ENCODE measurements around the gene RUNX1. TPM values are rescaled to one million over a fixed set of nuclear protein-coding genes. Genes with fewer than 3 reads are reported as not detected.

The RUNX1 gene
- total RNA-seq, 2 experiments from 2014 or later, result 49.5 to 58.8 TPM

DNA sequence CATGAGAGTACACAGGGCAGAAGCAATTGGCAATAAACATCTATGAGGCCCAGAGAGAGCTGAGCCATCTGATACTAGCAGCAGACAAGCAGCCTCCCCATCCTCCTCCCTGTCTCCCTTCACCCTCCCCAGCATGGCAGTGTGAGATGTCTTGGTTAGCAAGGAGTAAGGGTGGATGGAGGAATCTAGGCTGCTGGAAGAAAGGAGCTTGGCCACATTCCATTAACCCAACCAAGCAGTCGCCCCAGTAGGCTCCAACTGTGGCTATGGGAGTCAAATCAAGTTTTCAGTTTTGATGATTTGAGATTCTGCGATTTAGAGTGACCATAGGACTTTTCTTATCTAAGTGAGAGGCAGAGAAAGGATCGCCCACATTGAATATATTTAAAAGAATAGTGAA lies 12.9 kb upstream of the RUNX1 start:
- ATAC-seq, result no peak
- ChIA-PET CTCF (no interaction called here), POLR2A (no interaction called here)
- peaks cover 37% of the 10 kb centered on the region for H3K4me1 Mint-ChIP-seq
- intact Hi-C loops (cut with DNase I, micrococcal nuclease), result no loop called here
- H3K27me3 Mint-ChIP-seq, result peaks cover 4% of the 10 kb centered on the region
- H3K4me3 Mint-ChIP-seq, result no peak overlapping the region
- no peaks in the 10 kb centered on the region for H3K36me3 Mint-ChIP-seq (ENCODE audit: low read depth)
- H3K9me3 Mint-ChIP-seq (ENCODE audit: low read depth), result no peaks in the 10 kb centered on the region
- no peak for DNase-seq
- H3K27ac Mint-ChIP-seq, result no peak overlapping the region

DNA sequence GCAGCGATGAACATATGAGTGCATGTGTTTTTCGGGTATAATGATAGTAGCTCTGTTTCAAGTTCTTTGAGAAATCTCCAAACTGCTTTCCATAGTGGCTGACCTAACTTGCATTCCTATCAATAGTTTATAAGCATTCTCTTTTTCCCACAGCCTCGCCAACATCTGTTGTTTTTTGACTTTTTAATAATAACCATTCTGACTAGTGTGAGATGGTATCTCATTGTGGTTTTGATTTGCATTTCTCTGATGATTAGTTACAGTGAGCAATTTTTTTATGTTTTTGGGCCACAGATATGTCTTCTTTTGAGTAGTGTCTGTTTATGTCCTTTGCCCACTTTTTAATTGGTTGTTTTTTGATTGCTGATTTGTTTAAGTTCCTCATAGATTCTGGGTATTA lies 10.6 kb upstream of the RUNX1 start:
- no peak for DNase-seq
- ChIA-PET POLR2A (interaction anchor here (0.6 kb wide), 1 partner anchor 381 kb away, joined by 3 read pairs; no protein-coding TSS in a partner anchor), CTCF (interaction anchor here (0.7 to 1.3 kb wide), 2 partner anchors 9 to 473 kb away, joined by 4 to 7 read pairs; no protein-coding TSS in a partner anchor)
- H3K27ac Mint-ChIP-seq, result no peak overlapping the region
- ATAC-seq, result no peak
- no peaks in the 10 kb centered on the region for H3K36me3 Mint-ChIP-seq (ENCODE audit: low read depth)
- intact Hi-C loops (cut with DNase I, micrococcal nuclease), result no loop called here
- no peaks in the 10 kb centered on the region for H3K9me3 Mint-ChIP-seq (ENCODE audit: low read depth)
- H3K4me1 Mint-ChIP-seq, result peaks cover 37% of the 10 kb centered on the region
- no peak overlapping the region for H3K4me3 Mint-ChIP-seq
- peaks cover 2% of the 10 kb centered on the region for H3K27me3 Mint-ChIP-seq

GRCh38 chr21:35058058-35058457 lies 9.0 kb upstream of the RUNX1 start:
- ChIA-PET POLR2A (no interaction called here), CTCF (interaction anchor here (0.8 to 1.2 kb wide), 3 partner anchors 30 to 168 kb away, joined by 3 to 4 read pairs (median 3); no protein-coding TSS in a partner anchor)
- Mint-ChIP-seq H3K4me1 (peaks cover 32% of the 10 kb centered on the region), H3K27ac (no peak overlapping the region), H3K4me3 (no peak overlapping the region), H3K36me3 (ENCODE audit: low read depth) (no peaks in the 10 kb centered on the region), H3K9me3 (ENCODE audit: low read depth) (no peaks in the 10 kb centered on the region), H3K27me3 (peaks cover 2% of the 10 kb centered on the region)
- intact Hi-C loops (cut with DNase I, micrococcal nuclease), result no loop called here
- DNase-seq (no peak), ATAC-seq (no peak)

- Mint-ChIP-seq H3K36me3 (ENCODE audit: low read depth) (no peaks in the 10 kb centered on the region), H3K4me1 (peaks cover 38% of the 10 kb centered on the region), H3K9me3 (ENCODE audit: low read depth) (no peaks in the 10 kb centered on the region), H3K4me3 (no peak overlapping the region), H3K27ac (no peak overlapping the region), H3K27me3 (peaks cover 2% of the 10 kb centered on the region)
- ChIA-PET POLR2A (no interaction called here), CTCF (interaction anchor here (0.8 to 1.2 kb wide), 3 partner anchors 31 to 168 kb away, joined by 3 to 4 read pairs (median 3); no protein-coding TSS in a partner anchor)
- intact Hi-C loops (cut with DNase I, micrococcal nuclease), result no loop called here
- ATAC-seq (no peak), DNase-seq (no peak)
These were observed 8.3 kb upstream of the RUNX1 start for GRCh38 chr21:35057428-35057827.

GRCh38 chr21:35053356-35054096 lies 4.4 kb upstream of the RUNX1 start:
- no peaks in the 10 kb centered on the region for H3K27me3 Mint-ChIP-seq
- DNase-seq (no peak), ATAC-seq (no peak)
- no peaks in the 10 kb centered on the region for H3K9me3 Mint-ChIP-seq (ENCODE audit: low read depth)
- peak overlapping the region; percentile 43 for H3K27ac Mint-ChIP-seq
- H3K36me3 Mint-ChIP-seq (ENCODE audit: low read depth), result peaks cover under 1% of the 10 kb centered on the region
- POLR2A ChIA-PET, result no interaction called here
- intact Hi-C loops (cut with DNase I, micrococcal nuclease), result no loop called here
- H3K4me1 Mint-ChIP-seq, result peaks cover 54% of the 10 kb centered on the region
- no peak overlapping the region for H3K4me3 Mint-ChIP-seq
- CTCF ChIA-PET, result interaction anchor here (0.8 kb wide), 1 partner anchor 18 kb away, joined by 3 read pairs; no protein-coding TSS in a partner anchor

DNA sequence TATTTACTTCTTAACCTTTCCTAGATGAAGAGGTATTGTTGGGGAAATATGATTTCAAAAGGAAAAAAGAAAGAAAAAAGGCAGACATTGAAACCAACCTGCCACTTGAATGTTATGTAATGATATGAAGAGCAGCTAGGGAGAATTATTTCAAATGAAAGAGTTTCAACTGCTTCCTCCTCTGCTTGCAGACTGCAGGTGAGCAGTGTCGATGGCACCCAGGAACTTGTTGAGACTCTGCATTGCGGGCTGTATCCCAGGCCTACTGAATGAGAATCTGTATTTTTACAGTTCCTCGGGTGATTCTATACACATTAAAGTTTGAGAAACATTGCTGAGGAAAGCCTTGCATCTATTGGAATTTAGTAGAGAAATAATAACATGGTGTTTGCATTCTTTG lies 3.7 kb upstream of the RUNX1 start:
- peaks cover 48% of the 10 kb centered on the region for H3K4me1 Mint-ChIP-seq

GRCh38 chr21:35051287-35051818 lies 2.3 kb upstream of the RUNX1 start:
- CTCF ChIA-PET, result interaction anchor here (0.6 to 3.2 kb wide), 21 partner anchors 9 to 791 kb away, joined by 3 to 17 read pairs (median 4); no protein-coding TSS in a partner anchor
- peak overlapping the region; percentile 87 for H3K4me3 Mint-ChIP-seq

More for the DNA sequence above, 3.7 kb upstream of the RUNX1 start:
- POLR2A ChIA-PET, result interaction anchor here (0.6 kb wide), 1 partner anchor 35 kb away, joined by 3 read pairs; no protein-coding TSS in a partner anchor
- H3K27me3 Mint-ChIP-seq, result no peaks in the 10 kb centered on the region
- peaks cover 8% of the 10 kb centered on the region for H3K36me3 Mint-ChIP-seq (ENCODE audit: low read depth)
- ATAC-seq (no peak), DNase-seq (no peak)
- H3K4me3 Mint-ChIP-seq, result no peak overlapping the region
- H3K9me3 Mint-ChIP-seq (ENCODE audit: low read depth), result no peaks in the 10 kb centered on the region
- intact Hi-C loops (cut with DNase I, micrococcal nuclease), result no loop called here
- H3K27ac Mint-ChIP-seq, result no peak overlapping the region
- CTCF ChIA-PET, result interaction anchor here (0.8 to 3.2 kb wide), 6 partner anchors 17 to 348 kb away, joined by 3 to 17 read pairs (median 7); no protein-coding TSS in a partner anchor

GRCh38 chr21:35050348-35051286 lies 1.5 kb upstream of the RUNX1 start:
- H3K36me3 Mint-ChIP-seq (ENCODE audit: low read depth), result peaks cover 17% of the 10 kb centered on the region
- H3K9me3 Mint-ChIP-seq (ENCODE audit: low read depth), result no peaks in the 10 kb centered on the region
- peaks cover 56% of the 10 kb centered on the region for H3K4me1 Mint-ChIP-seq
- H3K4me3 Mint-ChIP-seq, result peak overlapping the region; percentile 87
- intact Hi-C loops (cut with DNase I, micrococcal nuclease), result loop anchor here (1.0 to 2.0 kb wide), 8 partner anchors 38 to 788 kb away; no protein-coding TSS in a partner anchor
- H3K27me3 Mint-ChIP-seq, result no peaks in the 10 kb centered on the region
- DNase-seq (peak; percentile 31), ATAC-seq (peak; percentile 4)
- H3K27ac Mint-ChIP-seq, result peak overlapping the region; percentile 95
- POLR2A ChIA-PET, result interaction anchor here (0.6 to 2.1 kb wide), 11 partner anchors 38 to 545 kb away, joined by 3 to 11 read pairs (median 3); no protein-coding TSS in a partner anchor
- CTCF ChIA-PET, result interaction anchor here (0.5 to 3.2 kb wide), 18 partner anchors 9 to 792 kb away, joined by 3 to 17 read pairs (median 4); no protein-coding TSS in a partner anchor

More at GRCh38 chr21:35051287-35051818, 2.3 kb upstream of the RUNX1 start:
- POLR2A ChIA-PET, result interaction anchor here (0.5 to 2.1 kb wide), 7 partner anchors 37 to 172 kb away, joined by 3 to 11 read pairs (median 4); no protein-coding TSS in a partner anchor
- Mint-ChIP-seq H3K9me3 (ENCODE audit: low read depth) (no peaks in the 10 kb centered on the region), H3K4me1 (peaks cover 49% of the 10 kb centered on the region), H3K27me3 (no peaks in the 10 kb centered on the region), H3K36me3 (ENCODE audit: low read depth) (peaks cover 14% of the 10 kb centered on the region), H3K27ac (peak overlapping the region; percentile 95)
- peak; percentile 91 for DNase-seq
- ATAC-seq, result peak; percentile 52
- intact Hi-C loops (cut with DNase I, micrococcal nuclease), result loop anchor here (1.0 to 2.0 kb wide), 7 partner anchors 37 to 787 kb away; no protein-coding TSS in a partner anchor

DNA sequence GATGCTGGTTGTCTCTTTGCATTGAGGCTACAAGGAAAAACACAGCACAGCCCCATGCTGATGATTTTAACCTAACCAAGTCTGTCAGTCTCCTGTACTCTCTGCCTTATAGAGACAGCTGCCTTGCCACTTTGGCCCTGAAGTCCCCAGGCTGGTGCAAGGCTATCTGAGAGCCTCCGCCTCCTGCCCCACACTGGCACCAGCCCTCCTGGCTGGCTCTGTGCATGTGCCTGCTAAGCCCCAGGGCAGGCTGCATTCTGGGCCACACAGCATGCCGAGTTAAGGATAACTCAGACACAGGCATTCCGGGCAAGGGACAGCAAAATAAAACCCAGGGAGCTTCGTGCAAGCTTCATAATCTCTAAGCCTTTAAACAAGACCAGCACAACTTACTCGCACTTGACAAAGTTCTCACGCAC lies 910 bp downstream of the RUNX1 start:
- peaks cover 33% of the 10 kb centered on the region for H3K36me3 Mint-ChIP-seq (ENCODE audit: low read depth)
- H3K27ac Mint-ChIP-seq, result peak overlapping the region; percentile 95
- no peaks in the 10 kb centered on the region for H3K27me3 Mint-ChIP-seq
- peak overlapping the region; percentile 87 for H3K4me3 Mint-ChIP-seq
- ChIA-PET CTCF (interaction anchor here (0.7 to 3.2 kb wide), 18 partner anchors 10 to 355 kb away, joined by 3 to 19 read pairs (median 5); no protein-coding TSS in a partner anchor), POLR2A (interaction anchor here (0.6 to 7.0 kb wide), 26 partner anchors 9 to 352 kb away, joined by 3 to 104 read pairs (median 4); no protein-coding TSS in a partner anchor)
- no peaks in the 10 kb centered on the region for H3K9me3 Mint-ChIP-seq (ENCODE audit: low read depth)
- DNase-seq, result peak; percentile 64
- peaks cover 77% of the 10 kb centered on the region for H3K4me1 Mint-ChIP-seq
- ATAC-seq, result peak; percentile 3
- intact Hi-C loops (cut with DNase I, micrococcal nuclease), result loop anchor here (1.0 to 10.0 kb wide), 12 partner anchors 21 to 343 kb away; no protein-coding TSS in a partner anchor

DNA sequence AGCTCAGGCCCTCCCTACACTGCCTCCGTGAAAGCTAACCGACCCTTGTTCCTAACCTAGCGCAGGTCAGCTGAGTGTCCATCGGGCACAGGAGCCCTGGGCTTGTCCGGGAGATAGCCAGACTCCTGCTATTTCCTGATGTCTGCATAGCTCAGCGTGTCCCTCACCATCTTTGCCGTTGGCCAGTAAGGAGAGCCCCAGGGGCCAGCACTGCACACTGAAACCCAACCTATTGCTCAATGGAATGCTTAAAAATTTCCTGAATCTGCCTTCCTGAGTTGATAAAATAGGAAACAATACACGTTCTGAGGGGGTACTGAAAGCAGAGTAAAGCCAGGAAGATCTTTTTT lies 2.2 kb downstream of the RUNX1 start:
- H3K4me1 Mint-ChIP-seq, result peaks cover 79% of the 10 kb centered on the region
- POLR2A ChIA-PET, result interaction anchor here (0.6 to 7.0 kb wide), 23 partner anchors 8 to 354 kb away, joined by 3 to 104 read pairs (median 6); no protein-coding TSS in a partner anchor
- H3K4me3 Mint-ChIP-seq, result peak overlapping the region; percentile 87
- intact Hi-C loops (cut with DNase I, micrococcal nuclease), result loop anchor here (1.0 to 10.0 kb wide), 6 partner anchors 35 to 353 kb away; no protein-coding TSS in a partner anchor
- CTCF ChIA-PET, result interaction anchor here (0.6 to 3.2 kb wide), 17 partner anchors 8 to 353 kb away, joined by 3 to 19 read pairs (median 6); no protein-coding TSS in a partner anchor
- H3K9me3 Mint-ChIP-seq (ENCODE audit: low read depth), result no peaks in the 10 kb centered on the region
- H3K27ac Mint-ChIP-seq, result peak overlapping the region; percentile 95
- no peak for ATAC-seq
- DNase-seq, result no peak
- no peaks in the 10 kb centered on the region for H3K27me3 Mint-ChIP-seq
- peaks cover 45% of the 10 kb centered on the region for H3K36me3 Mint-ChIP-seq (ENCODE audit: low read depth)

All from activated CD4-positive, alpha-beta T cell treated with anti-CD3 and anti-CD28 coated beads for 36 hours (primary cell).